Progenitor cell of endocrine pancreas (in vitro differentiated cells): ENCODE data around the gene NTSR1. TPM values are rescaled to one million over a fixed set of nuclear protein-coding genes. Genes with fewer than 3 reads are reported as not detected.

ENCODE experiments used
- DNase-seq: peaks from one replicate; pipeline ENCODE4 v3.0.0; 2021; ENCODE audit warnings: low spot score; ENCODE audit not compliant: unreplicated experiment
- H3K27ac Mint-ChIP-seq: 2 replicates; pipeline ENCODE4 v1.8.0; 2021; ENCODE audit warnings: mild to moderate bottlenecking, moderate library complexity, mixed read lengths
- H3K27me3 Mint-ChIP-seq: 2 replicates; pipeline ENCODE4 v1.8.0; 2021; ENCODE audit warnings: mixed read lengths
- H3K36me3 Mint-ChIP-seq: 2 replicates; pipeline ENCODE4 v1.8.0; 2022; ENCODE audit warnings: mixed read lengths; ENCODE audit not compliant: insufficient read depth
- H3K4me1 Mint-ChIP-seq: 2 replicates; pipeline ENCODE4 v1.8.0; 2021; ENCODE audit warnings: low read depth, mixed read lengths
- H3K4me3 Mint-ChIP-seq: 2 replicates; pipeline ENCODE4 v1.8.0; 2021; ENCODE audit warnings: low read depth, mild to moderate bottlenecking, moderate library complexity, mixed read lengths
- H3K9me3 Mint-ChIP-seq: 2 replicates; pipeline ENCODE4 v1.8.0; 2021; ENCODE audit warnings: low read depth, mixed read lengths
- total RNA-seq: library from RNA; stranded (reverse); gene quantifications from 2 replicates; pipeline ENCODE4 v1.2.1, GENCODE V29; 2021
- TF ChIP-seq, protein P1 (sequence below): fragments of 200-600 bp; sonication (generic); IDR thresholded peaks from one replicate; pipeline ENCODE4 v1.5.0; 2021; ENCODE audit warnings: antibody characterized with exemption, mild to moderate bottlenecking; ENCODE audit not compliant: unreplicated experiment

NTSR1 gene
- total RNA-seq, 1 donor from 2014 or later, result not detected

- Mint-ChIP-seq H3K36me3 (no peaks in the 10 kb centered on the region), H3K9me3 (no peaks in the 10 kb centered on the region), H3K27ac (no peak overlapping the region), H3K4me3 (no peak overlapping the region), H3K27me3 (peaks cover 31% of the 10 kb centered on the region), H3K4me1 (no peaks in the 10 kb centered on the region)
- TF ChIP-seq, protein P1, sequence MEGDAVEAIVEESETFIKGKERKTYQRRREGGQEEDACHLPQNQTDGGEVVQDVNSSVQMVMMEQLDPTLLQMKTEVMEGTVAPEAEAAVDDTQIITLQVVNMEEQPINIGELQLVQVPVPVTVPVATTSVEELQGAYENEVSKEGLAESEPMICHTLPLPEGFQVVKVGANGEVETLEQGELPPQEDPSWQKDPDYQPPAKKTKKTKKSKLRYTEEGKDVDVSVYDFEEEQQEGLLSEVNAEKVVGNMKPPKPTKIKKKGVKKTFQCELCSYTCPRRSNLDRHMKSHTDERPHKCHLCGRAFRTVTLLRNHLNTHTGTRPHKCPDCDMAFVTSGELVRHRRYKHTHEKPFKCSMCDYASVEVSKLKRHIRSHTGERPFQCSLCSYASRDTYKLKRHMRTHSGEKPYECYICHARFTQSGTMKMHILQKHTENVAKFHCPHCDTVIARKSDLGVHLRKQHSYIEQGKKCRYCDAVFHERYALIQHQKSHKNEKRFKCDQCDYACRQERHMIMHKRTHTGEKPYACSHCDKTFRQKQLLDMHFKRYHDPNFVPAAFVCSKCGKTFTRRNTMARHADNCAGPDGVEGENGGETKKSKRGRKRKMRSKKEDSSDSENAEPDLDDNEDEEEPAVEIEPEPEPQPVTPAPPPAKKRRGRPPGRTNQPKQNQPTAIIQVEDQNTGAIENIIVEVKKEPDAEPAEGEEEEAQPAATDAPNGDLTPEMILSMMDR, result no peak
- no peak for DNase-seq
These were observed 18.3 kb downstream of the NTSR1 start for GRCh38 chr20:62726716-62727583.

DNA sequence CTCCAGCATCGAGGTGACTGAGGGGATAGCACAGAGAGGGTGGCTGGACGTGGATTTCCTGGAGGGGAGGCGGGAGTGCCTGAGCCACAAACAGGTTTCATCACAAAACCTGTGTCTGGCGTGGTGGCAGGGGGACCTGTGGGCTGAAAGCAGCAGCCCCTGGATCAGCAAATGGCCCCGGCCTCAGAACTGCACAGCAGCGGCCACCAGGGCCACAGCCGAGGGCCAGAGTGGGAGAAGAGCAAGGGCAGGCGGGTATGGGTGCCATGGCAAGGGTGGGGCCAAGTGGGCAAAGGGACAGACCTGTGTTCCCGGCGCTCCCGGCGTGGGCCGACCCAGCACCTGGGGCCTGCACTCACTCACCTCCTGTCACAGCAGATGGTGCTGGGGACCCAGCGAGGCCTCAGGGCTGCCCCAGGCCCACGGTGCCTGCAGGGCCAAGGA, 19.0 kb downstream of the NTSR1 start:
- DNase-seq, result no peak
- H3K27me3 Mint-ChIP-seq, result peaks cover 31% of the 10 kb centered on the region
- no peaks in the 10 kb centered on the region for H3K4me1 Mint-ChIP-seq
- H3K36me3 Mint-ChIP-seq, result no peaks in the 10 kb centered on the region
- H3K27ac Mint-ChIP-seq, result no peak overlapping the region
- TF ChIP-seq, protein P1, result no peak
- no peaks in the 10 kb centered on the region for H3K9me3 Mint-ChIP-seq
- no peak overlapping the region for H3K4me3 Mint-ChIP-seq

GRCh38 chr20:62728028-62728780, 19.6 kb downstream of the NTSR1 start:
- TF ChIP-seq, protein P1, result no peak
- Mint-ChIP-seq H3K36me3 (no peaks in the 10 kb centered on the region), H3K9me3 (no peaks in the 10 kb centered on the region), H3K27ac (no peak overlapping the region), H3K4me1 (no peaks in the 10 kb centered on the region), H3K27me3 (peaks cover 34% of the 10 kb centered on the region), H3K4me3 (no peak overlapping the region)
- DNase-seq, result no peak

DNA sequence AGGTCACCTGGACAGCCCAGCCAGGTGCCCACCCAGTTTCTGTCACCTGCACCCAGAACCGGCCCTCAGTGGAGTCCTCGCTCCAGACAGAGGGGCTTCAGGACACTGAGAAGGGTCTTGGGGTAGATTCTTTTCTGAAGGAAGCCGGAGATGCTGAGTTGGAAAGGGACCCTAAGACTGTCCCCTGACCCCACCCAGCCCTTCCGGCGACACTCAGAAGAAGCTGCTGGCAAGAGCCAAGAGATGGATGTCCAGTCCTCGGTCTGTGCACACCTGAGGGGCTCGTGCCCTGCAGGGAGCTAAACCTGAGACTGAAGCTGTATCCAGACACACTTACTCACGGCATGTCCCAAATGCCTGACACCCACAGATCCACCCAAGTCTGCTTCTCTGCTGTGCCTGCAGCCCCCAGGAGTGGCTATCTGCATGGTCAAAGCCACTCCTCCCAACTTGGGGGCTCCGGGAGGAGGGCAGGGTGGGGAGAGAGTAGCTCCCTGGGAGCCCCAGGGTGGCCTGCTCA, 20.2 kb downstream of the NTSR1 start:
- Mint-ChIP-seq H3K4me3 (no peak overlapping the region), H3K9me3 (no peaks in the 10 kb centered on the region), H3K4me1 (no peaks in the 10 kb centered on the region), H3K27me3 (peaks cover 38% of the 10 kb centered on the region), H3K36me3 (no peaks in the 10 kb centered on the region), H3K27ac (no peak overlapping the region)
- DNase-seq, result no peak
- TF ChIP-seq, protein P1, result no peak

DNA sequence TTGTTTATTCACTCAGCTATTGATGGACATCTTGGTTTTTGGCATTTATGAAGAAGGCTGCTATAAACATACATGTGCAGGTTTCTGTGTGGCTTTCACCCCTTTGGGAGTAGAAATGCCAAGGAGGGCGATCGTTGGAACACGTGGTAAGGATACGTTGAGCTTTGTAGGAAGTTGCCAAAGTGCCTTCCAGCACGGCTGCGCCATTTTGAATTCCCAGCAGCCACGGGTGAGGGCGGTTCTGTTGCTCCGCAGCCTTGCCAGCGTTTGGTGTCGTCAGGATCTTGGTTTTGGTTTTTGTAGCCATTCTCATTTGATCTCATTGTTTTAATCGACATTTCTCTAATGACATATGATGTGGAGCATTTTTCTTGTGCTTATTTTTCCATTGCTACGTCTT, 21.8 kb downstream of the NTSR1 start:
- peaks cover 33% of the 10 kb centered on the region for H3K27me3 Mint-ChIP-seq
- H3K4me3 Mint-ChIP-seq, result no peak overlapping the region
- no peaks in the 10 kb centered on the region for H3K4me1 Mint-ChIP-seq
- no peak for DNase-seq
- no peaks in the 10 kb centered on the region for H3K36me3 Mint-ChIP-seq
- TF ChIP-seq, protein P1, result no peak
- H3K9me3 Mint-ChIP-seq, result no peaks in the 10 kb centered on the region
- H3K27ac Mint-ChIP-seq, result no peak overlapping the region
